ENCODE measurements around the gene P4HB.

DNA sequence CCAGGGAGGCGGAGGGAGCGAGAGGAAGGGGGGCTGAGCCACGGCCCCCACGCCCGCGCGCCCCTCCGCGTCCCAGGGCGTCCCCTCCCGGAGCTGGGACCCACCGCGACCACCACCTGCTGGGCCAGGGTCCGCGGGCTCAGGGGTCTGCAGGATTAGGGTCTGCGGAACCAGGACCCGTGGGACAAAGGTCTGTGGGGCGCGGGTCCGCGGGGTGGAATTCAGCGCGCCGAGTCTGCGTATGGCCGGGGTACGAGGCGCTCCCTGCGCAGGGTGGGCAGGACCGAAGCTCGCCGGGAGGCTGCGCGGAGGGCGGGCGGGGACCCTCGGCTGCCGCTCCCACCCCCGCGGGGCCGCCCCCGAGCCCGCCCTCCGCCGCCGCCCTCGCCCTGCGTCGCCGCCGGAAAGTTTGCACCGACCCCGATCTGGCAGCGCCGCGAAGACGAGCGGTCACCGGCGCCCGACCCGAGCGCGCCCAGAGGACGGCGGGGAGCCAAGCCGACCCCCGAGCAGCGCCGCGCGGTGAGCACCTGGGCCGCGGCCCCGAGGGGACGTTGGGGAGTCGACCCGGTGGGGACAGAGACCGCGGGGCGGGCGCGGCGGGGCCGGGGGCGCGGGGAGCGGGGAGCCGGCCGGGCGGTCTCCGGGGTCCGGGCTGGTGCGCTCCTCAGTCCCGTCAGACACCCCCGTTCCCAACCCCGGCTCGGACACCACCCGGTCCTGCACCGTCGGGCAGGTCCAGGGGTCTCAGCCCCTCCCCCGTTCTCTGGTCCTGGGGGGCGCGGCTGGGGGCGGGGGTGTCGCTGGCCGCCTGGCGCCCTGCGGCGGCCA lies 56.4 kb downstream of the P4HB start, which contains the start of gene GCGR:
- TF ChIP-seq CTCF (conservative IDR thresholded peaks at IDR 0.05) = no peak
- TF ChIP-seq ZFX (IDR thresholded peaks at IDR 0.05) = no peak
